ENCODE data around the gene ASXL1.

The ASXL1 gene

GRCh38 chr20:32360333-32360634, 2.2 kb downstream of the ASXL1 start:
- peak overlapping the region in 1 of 2 donors; percentile 85 for H3K4me3 ChIP-seq (ENCODE audit: low read length in 2 of 2)
- no peak overlapping the region for H3K27ac ChIP-seq (ENCODE audit: low read depth in 2 of 2, low read length in 2 of 2)
- peak overlapping the region in 1 of 2 donors; percentile 84 for H3K9ac ChIP-seq (ENCODE audit: low read depth in 1 of 2, low read length in 2 of 2)
- no peaks in the 10 kb centered on the region for H3K27me3 ChIP-seq (ENCODE audit: control insufficient read depth in 2 of 2, insufficient read depth in 2 of 2, low read length in 2 of 2)
- H3K9me3 ChIP-seq (ENCODE audit: control insufficient read depth in 2 of 2, low read length in 2 of 2), result no peaks in the 10 kb centered on the region
- peaks cover 12 to 26% of the 10 kb centered on the region in 2 donors for H3K4me1 ChIP-seq (ENCODE audit: control insufficient read depth in 2 of 2, insufficient read depth in 2 of 2, low read length in 2 of 2)
- no peaks in the 10 kb centered on the region for H3K36me3 ChIP-seq (ENCODE audit: control insufficient read depth in 2 of 2, insufficient read depth in 2 of 2, low read length in 2 of 2)

- Histone ChIP-seq H3K9me3 (ENCODE audit: control insufficient read depth in 2 of 2, low read length in 2 of 2) (no peaks in the 10 kb centered on the region), H3K4me3 (ENCODE audit: low read length in 2 of 2) (no peak overlapping the region), H3K36me3 (ENCODE audit: control insufficient read depth in 2 of 2, insufficient read depth in 2 of 2, low read length in 2 of 2) (peaks cover 0 to 4% of the 10 kb centered on the region in 2 donors), H3K27ac (ENCODE audit: low read depth in 2 of 2, low read length in 2 of 2) (no peak overlapping the region), H3K4me1 (ENCODE audit: control insufficient read depth in 2 of 2, insufficient read depth in 2 of 2, low read length in 2 of 2) (peaks cover 5 to 19% of the 10 kb centered on the region in 2 donors), H3K9ac (ENCODE audit: low read depth in 1 of 2, low read length in 2 of 2) (no peak overlapping the region), H3K27me3 (ENCODE audit: control insufficient read depth in 2 of 2, insufficient read depth in 2 of 2, low read length in 2 of 2) (no peaks in the 10 kb centered on the region)
These were observed 4.8 kb downstream of the ASXL1 start for GRCh38 chr20:32362901-32363364.

- no peaks in the 10 kb centered on the region for H3K27me3 ChIP-seq (ENCODE audit: control insufficient read depth in 2 of 2, insufficient read depth in 2 of 2, low read length in 2 of 2)
- no peak overlapping the region for H3K9ac ChIP-seq (ENCODE audit: low read depth in 1 of 2, low read length in 2 of 2)
- H3K4me1 ChIP-seq (ENCODE audit: control insufficient read depth in 2 of 2, insufficient read depth in 2 of 2, low read length in 2 of 2), result peaks cover 7 to 19% of the 10 kb centered on the region in 2 donors
- no peak overlapping the region for H3K4me3 ChIP-seq (ENCODE audit: low read length in 2 of 2)
- H3K36me3 ChIP-seq (ENCODE audit: control insufficient read depth in 2 of 2, insufficient read depth in 2 of 2, low read length in 2 of 2), result peaks cover 0 to 4% of the 10 kb centered on the region in 2 donors
- H3K9me3 ChIP-seq (ENCODE audit: control insufficient read depth in 2 of 2, low read length in 2 of 2), result no peaks in the 10 kb centered on the region
- H3K27ac ChIP-seq (ENCODE audit: low read depth in 2 of 2, low read length in 2 of 2), result no peak overlapping the region
These were observed 5.4 kb downstream of the ASXL1 start for GRCh38 chr20:32363492-32363891.

- Histone ChIP-seq H3K27ac (ENCODE audit: low read depth in 2 of 2, low read length in 2 of 2) (no peak overlapping the region), H3K4me1 (ENCODE audit: control insufficient read depth in 2 of 2, insufficient read depth in 2 of 2, low read length in 2 of 2) (peaks cover 7 to 17% of the 10 kb centered on the region in 2 donors), H3K9ac (ENCODE audit: low read depth in 1 of 2, low read length in 2 of 2) (no peak overlapping the region), H3K9me3 (ENCODE audit: control insufficient read depth in 2 of 2, low read length in 2 of 2) (no peaks in the 10 kb centered on the region), H3K36me3 (ENCODE audit: control insufficient read depth in 2 of 2, insufficient read depth in 2 of 2, low read length in 2 of 2) (peaks cover 0 to 11% of the 10 kb centered on the region in 2 donors), H3K4me3 (ENCODE audit: low read length in 2 of 2) (no peak overlapping the region), H3K27me3 (ENCODE audit: control insufficient read depth in 2 of 2, insufficient read depth in 2 of 2, low read length in 2 of 2) (no peaks in the 10 kb centered on the region)
These were observed 6.5 kb downstream of the ASXL1 start for GRCh38 chr20:32364554-32365208.

- no peak overlapping the region for H3K4me3 ChIP-seq (ENCODE audit: low read length in 2 of 2)
- H3K27ac ChIP-seq (ENCODE audit: low read depth in 2 of 2, low read length in 2 of 2), result no peak overlapping the region
- H3K36me3 ChIP-seq (ENCODE audit: control insufficient read depth in 2 of 2, insufficient read depth in 2 of 2, low read length in 2 of 2), result peaks cover 0 to 11% of the 10 kb centered on the region in 2 donors
- H3K9me3 ChIP-seq (ENCODE audit: control insufficient read depth in 2 of 2, low read length in 2 of 2), result no peaks in the 10 kb centered on the region
- no peaks in the 10 kb centered on the region for H3K27me3 ChIP-seq (ENCODE audit: control insufficient read depth in 2 of 2, insufficient read depth in 2 of 2, low read length in 2 of 2)
- peaks cover 7 to 12% of the 10 kb centered on the region in 2 donors for H3K4me1 ChIP-seq (ENCODE audit: control insufficient read depth in 2 of 2, insufficient read depth in 2 of 2, low read length in 2 of 2)
- H3K9ac ChIP-seq (ENCODE audit: low read depth in 1 of 2, low read length in 2 of 2), result no peak overlapping the region
These were observed 7.4 kb downstream of the ASXL1 start for GRCh38 chr20:32365564-32365963.

GRCh38 chr20:32366380-32366779, 8.2 kb downstream of the ASXL1 start:
- H3K27ac ChIP-seq (ENCODE audit: low read depth in 2 of 2, low read length in 2 of 2), result no peak overlapping the region

GRCh38 chr20:32368323-32368722, 10.2 kb downstream of the ASXL1 start:
- H3K9me3 ChIP-seq (ENCODE audit: control insufficient read depth in 2 of 2, low read length in 2 of 2), result no peaks in the 10 kb centered on the region
- H3K9ac ChIP-seq (ENCODE audit: low read depth in 1 of 2, low read length in 2 of 2), result no peak overlapping the region
- H3K27me3 ChIP-seq (ENCODE audit: control insufficient read depth in 2 of 2, insufficient read depth in 2 of 2, low read length in 2 of 2), result no peaks in the 10 kb centered on the region
- no peak overlapping the region for H3K4me3 ChIP-seq (ENCODE audit: low read length in 2 of 2)
- H3K36me3 ChIP-seq (ENCODE audit: control insufficient read depth in 2 of 2, insufficient read depth in 2 of 2, low read length in 2 of 2), result peaks cover 0 to 11% of the 10 kb centered on the region in 2 donors
- H3K27ac ChIP-seq (ENCODE audit: low read depth in 2 of 2, low read length in 2 of 2), result no peak overlapping the region
- H3K4me1 ChIP-seq (ENCODE audit: control insufficient read depth in 2 of 2, insufficient read depth in 2 of 2, low read length in 2 of 2), result peaks cover 7 to 9% of the 10 kb centered on the region in 2 donors

More at GRCh38 chr20:32366380-32366779, 8.2 kb downstream of the ASXL1 start:
- H3K9ac ChIP-seq (ENCODE audit: low read depth in 1 of 2, low read length in 2 of 2), result no peak overlapping the region
- no peaks in the 10 kb centered on the region for H3K27me3 ChIP-seq (ENCODE audit: control insufficient read depth in 2 of 2, insufficient read depth in 2 of 2, low read length in 2 of 2)
- H3K4me3 ChIP-seq (ENCODE audit: low read length in 2 of 2), result no peak overlapping the region
- peaks cover 0 to 11% of the 10 kb centered on the region in 2 donors for H3K36me3 ChIP-seq (ENCODE audit: control insufficient read depth in 2 of 2, insufficient read depth in 2 of 2, low read length in 2 of 2)
- H3K9me3 ChIP-seq (ENCODE audit: control insufficient read depth in 2 of 2, low read length in 2 of 2), result no peaks in the 10 kb centered on the region
- peaks cover 7 to 12% of the 10 kb centered on the region in 2 donors for H3K4me1 ChIP-seq (ENCODE audit: control insufficient read depth in 2 of 2, insufficient read depth in 2 of 2, low read length in 2 of 2)

GRCh38 chr20:32368925-32369324, 10.8 kb downstream of the ASXL1 start:
- H3K4me1 ChIP-seq (ENCODE audit: control insufficient read depth in 2 of 2, insufficient read depth in 2 of 2, low read length in 2 of 2), result peaks cover 7 to 9% of the 10 kb centered on the region in 2 donors
- H3K36me3 ChIP-seq (ENCODE audit: control insufficient read depth in 2 of 2, insufficient read depth in 2 of 2, low read length in 2 of 2), result peaks cover 0 to 13% of the 10 kb centered on the region in 2 donors
- no peaks in the 10 kb centered on the region for H3K9me3 ChIP-seq (ENCODE audit: control insufficient read depth in 2 of 2, low read length in 2 of 2)
- no peak overlapping the region for H3K9ac ChIP-seq (ENCODE audit: low read depth in 1 of 2, low read length in 2 of 2)
- H3K4me3 ChIP-seq (ENCODE audit: low read length in 2 of 2), result no peak overlapping the region
- H3K27me3 ChIP-seq (ENCODE audit: control insufficient read depth in 2 of 2, insufficient read depth in 2 of 2, low read length in 2 of 2), result no peaks in the 10 kb centered on the region
- H3K27ac ChIP-seq (ENCODE audit: low read depth in 2 of 2, low read length in 2 of 2), result no peak overlapping the region

- H3K27me3 ChIP-seq (ENCODE audit: control insufficient read depth in 2 of 2, insufficient read depth in 2 of 2, low read length in 2 of 2), result no peaks in the 10 kb centered on the region
- no peak overlapping the region for H3K27ac ChIP-seq (ENCODE audit: low read depth in 2 of 2, low read length in 2 of 2)
- H3K9me3 ChIP-seq (ENCODE audit: control insufficient read depth in 2 of 2, low read length in 2 of 2), result no peaks in the 10 kb centered on the region
- H3K4me3 ChIP-seq (ENCODE audit: low read length in 2 of 2), result no peak overlapping the region
- peaks cover 0 to 15% of the 10 kb centered on the region in 2 donors for H3K36me3 ChIP-seq (ENCODE audit: control insufficient read depth in 2 of 2, insufficient read depth in 2 of 2, low read length in 2 of 2)
- H3K9ac ChIP-seq (ENCODE audit: low read depth in 1 of 2, low read length in 2 of 2), result no peak overlapping the region
- peaks cover 7 to 9% of the 10 kb centered on the region in 2 donors for H3K4me1 ChIP-seq (ENCODE audit: control insufficient read depth in 2 of 2, insufficient read depth in 2 of 2, low read length in 2 of 2)
These were observed 12.8 kb downstream of the ASXL1 start for GRCh38 chr20:32370897-32371296.

GRCh38 chr20:32378461-32378860, 20.3 kb downstream of the ASXL1 start:
- H3K36me3 ChIP-seq (ENCODE audit: control insufficient read depth in 2 of 2, insufficient read depth in 2 of 2, low read length in 2 of 2), result peaks cover 5 to 9% of the 10 kb centered on the region in 2 donors
- H3K27me3 ChIP-seq (ENCODE audit: control insufficient read depth in 2 of 2, insufficient read depth in 2 of 2, low read length in 2 of 2), result no peaks in the 10 kb centered on the region
- no peak overlapping the region for H3K27ac ChIP-seq (ENCODE audit: low read depth in 2 of 2, low read length in 2 of 2)
- H3K9ac ChIP-seq (ENCODE audit: low read depth in 1 of 2, low read length in 2 of 2), result no peak overlapping the region
- peaks cover 0 to 6% of the 10 kb centered on the region in 2 donors for H3K4me1 ChIP-seq (ENCODE audit: control insufficient read depth in 2 of 2, insufficient read depth in 2 of 2, low read length in 2 of 2)
- H3K9me3 ChIP-seq (ENCODE audit: control insufficient read depth in 2 of 2, low read length in 2 of 2), result no peaks in the 10 kb centered on the region
- no peak overlapping the region for H3K4me3 ChIP-seq (ENCODE audit: low read length in 2 of 2)
